Esophagus muscularis mucosa (tissue), 4 donors: Measurements from ENCODE around the gene CXXC5. TPM values are rescaled to one million over a fixed set of nuclear protein-coding genes. Genes with fewer than 3 reads are reported as not detected.
A peak's percentile ranks its signal among the peaks of the same experiment; 100 is the strongest.

Experiments used
- DNase-seq: peaks from one replicate; pipeline ENCODE4 v3.0.0-alpha.2; 2017; ENCODE audit errors: extremely low spot score
- H3K27ac ChIP-seq, 4 donors: fragments of 200-600 bp; sonication (generic); replicated peaks in 1 of 4; 1 replicate in 3 of 4; 2 replicates in 1 of 4; pipeline ENCODE4 v1.5.1; 2016 to 2019; ENCODE audit warnings: mild to moderate bottlenecking in 1 of 4
- H3K27me3 ChIP-seq, 4 donors: fragments of 200-600 bp; sonication (generic); one replicate each; pipeline versions ENCODE4 v1.5.1 to v1.6.0; 2016 to 2019
- H3K36me3 ChIP-seq, 4 donors: fragments of 200-600 bp; sonication (generic); one replicate each; pipeline ENCODE4 v1.5.1; 2016 to 2019
- H3K4me1 ChIP-seq, 4 donors: fragments of 200-600 bp; sonication (generic); one replicate each; pipeline ENCODE4 v1.5.1; 2016 to 2019
- H3K4me3 ChIP-seq, 4 donors: fragments of 200-600 bp; sonication (generic); 1 replicate in 2 of 4; 2 replicates in 2 of 4; pipeline ENCODE4 v1.5.1; 2016 to 2019; ENCODE audit warnings: mild to moderate bottlenecking in 4 of 4, moderate library complexity in 1 of 4
- H3K9me3 ChIP-seq, 4 donors: fragments of 200-600 bp; sonication (generic); 1 replicate in 3 of 4; 2 replicates in 1 of 4; pipeline ENCODE4 v1.5.1; 2016 to 2019
- EP300 ChIP-seq: sonication (generic); formaldehyde crosslinking; IDR thresholded peaks from one replicate; pipeline ENCODE4 v1.6.1; 2017; ENCODE audit warnings: antibody characterized with exemption
- POLR2A ChIP-seq: fragments of 450-650 bp; IDR thresholded peaks from one replicate; pipeline ENCODE4 v1.6.1; 2017; ENCODE audit warnings: antibody characterized with exemption, moderate library complexity, mild to moderate bottlenecking, low read depth
- POLR2AphosphoS5 ChIP-seq, 2 donors: sonication (generic); formaldehyde crosslinking; IDR thresholded peaks; one replicate each; pipeline ENCODE4 v1.6.1; 2017; ENCODE audit warnings: antibody characterized with exemption in 2 of 2
- WGBS: methylation state at CpG from one replicate; pipeline ENCODE4 v1.1.5; 2018; 5-methylcytosine and 5-hydroxymethylcytosine counted together
- intact Hi-C: fragments of 100-400 bp; cut with DNase I; formaldehyde crosslinking; loops from one replicate; pipeline ENCODE4 v1.15.1; 2023
- total RNA-seq, 4 donors: library from RNA; depleted of rRNA; stranded (reverse); fragments of >200 nt; gene quantifications; one replicate each; pipeline versions ENCODE4 v1.1.0 to v1.2.1, GENCODE V29; 2016
- TF ChIP-seq, protein P1 (sequence below), 3 experiments: fragments of 200-600 bp in 2 of 3; fragments of 450-650 bp in 1 of 3; sonication (generic) in 2 of 3; IDR thresholded peaks; one replicate each; pipeline ENCODE4 v1.5.1; 2017 to 2019; ENCODE audit warnings: antibody characterized with exemption in 3 of 3, mild to moderate bottlenecking in 2 of 3, moderate library complexity in 1 of 3

CXXC5 gene
- total RNA-seq, 4 donors from 2014 or later = 22.0 to 32.4 (median 27.8) TPM

DNA sequence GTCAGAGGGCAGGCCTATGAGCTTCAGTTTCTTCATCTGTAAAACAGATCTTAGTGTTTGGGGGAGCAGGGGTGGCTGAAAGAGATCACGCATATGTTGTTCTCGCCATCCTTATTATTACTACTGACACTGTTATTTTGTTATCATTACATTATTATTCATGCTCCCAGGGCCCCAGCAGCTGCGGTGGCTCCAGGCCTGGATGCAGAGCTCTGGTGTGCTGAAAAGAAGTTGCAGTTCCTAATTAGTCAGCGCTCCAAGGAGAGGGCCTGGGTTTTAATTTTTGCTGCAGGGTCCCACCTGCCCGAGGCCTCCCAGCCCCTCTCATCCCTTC lies 19.5 kb downstream of the CXXC5 start:
- peak overlapping the region; percentile 91 to 95 (median 94) for H3K27ac ChIP-seq
- H3K27me3 ChIP-seq = no peaks in the 10 kb centered on the region
- WGBS = 14% methylated on average over 5 of the region's 5 CpGs
- no peak for TF ChIP-seq POLR2A
- TF ChIP-seq, protein P1, sequence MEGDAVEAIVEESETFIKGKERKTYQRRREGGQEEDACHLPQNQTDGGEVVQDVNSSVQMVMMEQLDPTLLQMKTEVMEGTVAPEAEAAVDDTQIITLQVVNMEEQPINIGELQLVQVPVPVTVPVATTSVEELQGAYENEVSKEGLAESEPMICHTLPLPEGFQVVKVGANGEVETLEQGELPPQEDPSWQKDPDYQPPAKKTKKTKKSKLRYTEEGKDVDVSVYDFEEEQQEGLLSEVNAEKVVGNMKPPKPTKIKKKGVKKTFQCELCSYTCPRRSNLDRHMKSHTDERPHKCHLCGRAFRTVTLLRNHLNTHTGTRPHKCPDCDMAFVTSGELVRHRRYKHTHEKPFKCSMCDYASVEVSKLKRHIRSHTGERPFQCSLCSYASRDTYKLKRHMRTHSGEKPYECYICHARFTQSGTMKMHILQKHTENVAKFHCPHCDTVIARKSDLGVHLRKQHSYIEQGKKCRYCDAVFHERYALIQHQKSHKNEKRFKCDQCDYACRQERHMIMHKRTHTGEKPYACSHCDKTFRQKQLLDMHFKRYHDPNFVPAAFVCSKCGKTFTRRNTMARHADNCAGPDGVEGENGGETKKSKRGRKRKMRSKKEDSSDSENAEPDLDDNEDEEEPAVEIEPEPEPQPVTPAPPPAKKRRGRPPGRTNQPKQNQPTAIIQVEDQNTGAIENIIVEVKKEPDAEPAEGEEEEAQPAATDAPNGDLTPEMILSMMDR (IDR thresholded peaks at IDR 0.05) = no peak
- no peak for TF ChIP-seq POLR2AphosphoS5 (IDR thresholded peaks at IDR 0.05)
- no peak for TF ChIP-seq EP300
- intact Hi-C loops = no loop called here
- no peaks in the 10 kb centered on the region for H3K36me3 ChIP-seq
- DNase-seq = no peak
- no peaks in the 10 kb centered on the region for H3K9me3 ChIP-seq
- H3K4me1 ChIP-seq = peaks cover 88 to 100% (median 93%) of the 10 kb centered on the region in 4 donors
- H3K4me3 ChIP-seq = peak overlapping the region; percentile 57 to 63 (median 60)

DNA sequence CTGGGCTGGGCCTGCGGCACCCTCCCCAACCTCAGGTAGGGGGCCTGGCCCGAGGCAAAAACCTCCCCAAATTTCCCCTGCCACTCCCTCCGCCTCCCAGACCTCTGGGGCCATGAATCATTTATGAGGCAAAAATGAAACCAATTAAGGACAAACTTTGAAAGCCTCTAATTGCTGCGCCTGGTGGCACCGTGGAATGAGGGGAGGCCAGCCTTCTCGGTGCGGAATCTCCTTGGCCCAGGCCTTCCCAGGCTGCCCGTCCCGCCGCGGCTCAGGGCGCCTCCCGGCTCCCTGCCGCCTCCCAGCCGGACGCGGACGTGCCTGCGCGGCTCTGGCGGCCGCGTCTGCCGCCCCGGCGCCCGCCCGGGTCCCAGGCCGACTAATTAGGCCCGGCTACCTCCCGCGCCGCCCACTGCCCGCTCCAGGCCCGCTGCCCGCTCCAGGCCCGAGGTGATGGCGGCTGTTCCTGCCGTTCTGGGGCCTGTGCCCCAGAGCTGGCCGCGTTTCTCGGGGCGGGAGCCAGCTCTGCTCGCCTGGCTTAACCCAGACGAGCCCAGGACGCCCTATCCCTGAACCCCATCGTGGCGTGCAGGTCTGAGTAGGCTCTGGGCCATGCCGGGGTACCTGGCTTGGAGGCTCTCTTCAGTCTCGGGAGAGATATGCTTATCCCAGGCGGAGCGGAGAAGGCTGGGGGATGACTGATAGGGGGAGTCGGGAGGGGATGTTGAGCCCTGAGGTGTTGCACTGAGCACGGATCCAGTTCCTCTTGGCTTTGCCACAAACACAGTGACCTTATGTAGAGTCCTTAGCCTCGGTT lies 20.1 kb downstream of the CXXC5 start:
- intact Hi-C loops = no loop called here
- H3K9me3 ChIP-seq = no peaks in the 10 kb centered on the region
- H3K4me1 ChIP-seq = peaks cover 93 to 98% (median 95%) of the 10 kb centered on the region in 4 donors
- no peaks in the 10 kb centered on the region for H3K27me3 ChIP-seq
- no peak for DNase-seq
- whole genome bisulfite sequencing = 14% methylated on average over 7 of the region's 55 CpGs
- peak overlapping the region; percentile 91 to 95 (median 94) for H3K27ac ChIP-seq
- peak in 1 of 2 donors; percentile 36 for TF ChIP-seq POLR2AphosphoS5 (IDR thresholded peaks at IDR 0.05)
- TF ChIP-seq EP300 = no peak
- TF ChIP-seq, protein P1 (IDR thresholded peaks at IDR 0.05) = peak in 1 of 3 experiments; percentile 15
- no peak for TF ChIP-seq POLR2A
- H3K4me3 ChIP-seq = peak overlapping the region; percentile 57 to 63 (median 60)
- H3K36me3 ChIP-seq = no peaks in the 10 kb centered on the region

DNA sequence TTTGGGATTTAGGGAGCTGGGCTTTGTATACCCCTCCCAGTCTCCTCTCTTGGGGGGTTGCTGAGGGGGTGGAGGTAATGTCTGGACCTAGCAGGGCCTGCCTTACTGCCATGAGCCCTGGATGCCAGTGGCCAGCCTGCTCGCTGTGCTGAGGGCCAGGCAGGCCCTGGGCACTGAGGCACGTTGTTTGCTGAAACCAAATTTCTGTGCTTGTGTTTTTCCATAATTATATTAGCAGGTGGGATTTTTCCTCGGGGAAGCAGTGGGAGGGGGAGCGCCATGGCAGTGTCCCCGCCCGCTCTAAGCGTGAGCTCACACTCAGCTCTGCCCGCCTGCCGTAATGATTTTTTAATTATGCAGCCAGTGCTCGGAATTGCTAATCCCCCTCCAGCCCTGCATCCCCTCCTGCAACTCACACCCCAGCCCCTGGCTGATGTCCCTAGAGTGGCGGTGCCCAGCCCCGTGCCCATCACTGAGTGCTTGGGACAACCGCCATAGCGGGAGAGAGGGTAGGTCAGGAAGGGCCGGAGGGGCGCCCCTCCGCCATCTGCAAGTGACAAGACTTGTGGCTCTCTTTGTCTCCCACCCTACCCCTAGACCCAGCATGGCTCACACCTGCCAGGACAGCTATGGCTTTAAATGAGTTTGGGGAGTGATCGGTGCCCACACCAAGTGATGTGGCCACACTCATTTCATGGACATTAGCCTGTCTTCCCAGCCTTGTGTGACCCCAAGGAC lies 20.9 kb downstream of the CXXC5 start:
- DNase-seq = no peak
- TF ChIP-seq POLR2AphosphoS5 (IDR thresholded peaks at IDR 0.05) = no peak
- TF ChIP-seq POLR2A = no peak
- TF ChIP-seq EP300 = no peak
- TF ChIP-seq, protein P1 (IDR thresholded peaks at IDR 0.05) = no peak
- intact Hi-C loops = no loop called here
- Histone ChIP-seq H3K27me3 (no peaks in the 10 kb centered on the region), H3K36me3 (no peaks in the 10 kb centered on the region), H3K27ac (peak overlapping the region; percentile 91 to 95 (median 94)), H3K4me3 (peak overlapping the region; percentile 57 to 63 (median 60)), H3K9me3 (no peaks in the 10 kb centered on the region), H3K4me1 (peaks cover 93 to 98% (median 96%) of the 10 kb centered on the region in 4 donors)
- 74% methylated on average over 18 of the region's 18 CpGs for WGBS

DNA sequence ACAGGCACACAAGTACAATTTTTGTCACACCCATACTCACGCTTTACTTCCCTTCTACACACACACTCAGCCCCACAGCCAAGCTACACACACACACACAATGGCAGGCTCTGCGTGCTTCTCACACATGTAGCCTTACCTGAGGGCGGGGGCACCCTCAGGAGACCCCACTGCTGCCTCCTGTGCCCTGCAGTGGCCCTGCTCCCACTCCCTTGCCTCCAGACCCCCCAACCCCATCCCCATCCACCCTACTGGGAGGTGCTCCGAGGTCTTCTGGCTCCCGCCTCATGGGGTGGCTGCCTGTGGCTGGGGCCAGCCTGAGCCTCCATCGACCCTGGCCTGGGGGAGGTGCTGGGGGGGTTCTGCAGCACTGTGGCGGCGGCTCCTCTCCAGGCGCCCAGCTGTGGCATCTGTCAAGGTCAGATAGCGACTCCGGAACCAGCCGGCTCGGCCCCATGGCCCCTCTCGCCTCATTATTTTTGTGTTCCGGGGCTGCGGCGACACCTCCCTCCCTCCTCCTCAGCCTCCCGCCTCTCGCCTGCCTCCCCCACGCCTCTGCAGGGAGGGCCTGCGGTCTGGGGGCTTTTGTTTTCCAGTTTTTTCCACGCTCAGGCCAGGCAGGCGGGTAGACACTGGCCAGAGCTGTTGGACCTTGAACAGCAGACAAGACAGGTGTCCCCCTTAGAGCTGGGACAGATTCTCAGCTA lies 21.7 kb downstream of the CXXC5 start:
- intact Hi-C loops = no loop called here

More for the DNA sequence above, 21.7 kb downstream of the CXXC5 start:
- H3K27ac ChIP-seq = peak overlapping the region; percentile 91 to 95 (median 94)
- WGBS = 69% methylated on average over 17 of the region's 23 CpGs
- TF ChIP-seq POLR2A (no peak), POLR2AphosphoS5 (IDR thresholded peaks at IDR 0.05) (no peak), EP300 (no peak)
- TF ChIP-seq, protein P1 (IDR thresholded peaks at IDR 0.05) = no peak
- H3K9me3 ChIP-seq = no peaks in the 10 kb centered on the region
- DNase-seq = no peak
- H3K27me3 ChIP-seq = no peaks in the 10 kb centered on the region
- H3K4me3 ChIP-seq = peak overlapping the region in 1 of 4 donors; percentile 7
- H3K36me3 ChIP-seq = no peaks in the 10 kb centered on the region
- H3K4me1 ChIP-seq = peaks cover 94 to 98% (median 96%) of the 10 kb centered on the region in 4 donors
